H9 (cell line): ENCODE results near the gene RASGRP3. TPM values are rescaled to one million over a fixed set of nuclear protein-coding genes. Genes with fewer than 3 reads are reported as not detected.

Experiments
- DNase-seq: peaks from one replicate; pipeline ENCODE4 v3.0.0-alpha.2; 2017
- H2AFZ ChIP-seq: one replicate; pipeline ENCODE4 v1.6.1; 2013; ENCODE audit warnings: mild to moderate bottlenecking, low read length, control low read depth, moderate library complexity
- H2AK5ac ChIP-seq: 2 replicates; pipeline ENCODE4 v1.6.1; 2013; ENCODE audit warnings: low read length, control low read depth, mixed read lengths; ENCODE audit not compliant: insufficient read length
- H2BK120ac ChIP-seq: one replicate; pipeline ENCODE4 v1.6.1; 2013; ENCODE audit warnings: low read depth, mild to moderate bottlenecking, low read length, control low read depth, inconsistent platforms; ENCODE audit not compliant: poor library complexity, severe bottlenecking
- H2BK12ac ChIP-seq: 2 replicates; pipeline ENCODE4 v1.6.1; 2013; ENCODE audit warnings: low read length, control low read depth, mixed read lengths, low read depth; ENCODE audit not compliant: insufficient read length
- H2BK15ac ChIP-seq: 2 replicates; pipeline ENCODE4 v1.6.1; 2013; ENCODE audit warnings: low read depth, low read length, control low read depth
- H2BK20ac ChIP-seq: one replicate; pipeline ENCODE4 v1.6.1; 2013; ENCODE audit warnings: low read depth, mild to moderate bottlenecking, low read length, control low read depth, inconsistent platforms; ENCODE audit not compliant: poor library complexity, severe bottlenecking
- H2BK5ac ChIP-seq: 2 replicates; pipeline ENCODE4 v1.6.1; 2013; ENCODE audit warnings: low read length, control low read depth, mixed read lengths; ENCODE audit not compliant: insufficient read length
- H3K14ac ChIP-seq: 2 replicates; pipeline ENCODE4 v1.6.1; 2013; ENCODE audit warnings: low read length, control low read depth; ENCODE audit not compliant: insufficient read depth
- H3K18ac ChIP-seq: 2 replicates; pipeline ENCODE4 v1.6.1; 2013; ENCODE audit warnings: low read depth, mild to moderate bottlenecking, mixed read lengths, low read length, control low read depth; ENCODE audit not compliant: insufficient read length
- H3K23ac ChIP-seq: 2 replicates; pipeline ENCODE4 v1.6.1; 2013; ENCODE audit warnings: low read length, control low read depth, mixed read lengths, low read depth; ENCODE audit not compliant: insufficient read length
- H3K23me2 ChIP-seq: 2 replicates; pipeline ENCODE4 v1.6.1; 2013; ENCODE audit warnings: low read depth, mild to moderate bottlenecking, mixed read lengths, low read length, control low read depth; ENCODE audit not compliant: insufficient read length, poor library complexity, severe bottlenecking
- H3K27ac ChIP-seq: 2 replicates; pipeline ENCODE4 v1.5.1; 2013; ENCODE audit warnings: low read length, control low read depth, mixed read lengths, low read depth; ENCODE audit not compliant: insufficient read length
- H3K27me3 ChIP-seq: 2 replicates; pipeline ENCODE4 v1.6.1; 2013; ENCODE audit warnings: low read length, control low read depth, inconsistent platforms; ENCODE audit not compliant: insufficient read depth
- H3K4ac ChIP-seq: 2 replicates; pipeline ENCODE4 v1.6.1; 2013; ENCODE audit warnings: low read depth, mild to moderate bottlenecking, control low read depth, inconsistent platforms, low read length, moderate library complexity
- H3K4me1 ChIP-seq: 2 replicates; pipeline ENCODE4 v1.6.1; 2013; ENCODE audit warnings: low read length, control low read depth, inconsistent platforms; ENCODE audit not compliant: insufficient read depth
- H3K4me2 ChIP-seq: 2 replicates; pipeline ENCODE4 v1.6.1; 2013; ENCODE audit warnings: low read length, control low read depth, mixed read lengths; ENCODE audit not compliant: insufficient read length, insufficient read depth
- H3K56ac ChIP-seq: 2 replicates; pipeline ENCODE4 v1.6.1; 2013; ENCODE audit warnings: low read depth, mild to moderate bottlenecking, mixed read lengths, low read length, control low read depth; ENCODE audit not compliant: insufficient read length
- H3K79me1 ChIP-seq: 2 replicates; pipeline ENCODE4 v1.6.1; 2013; ENCODE audit warnings: low read depth, mild to moderate bottlenecking, moderate library complexity, low read length, control low read depth, inconsistent platforms; ENCODE audit not compliant: insufficient read depth, poor library complexity, severe bottlenecking
- H3K79me2 ChIP-seq: 2 replicates; pipeline ENCODE4 v1.6.1; 2013; ENCODE audit warnings: low read length, control low read depth, inconsistent platforms; ENCODE audit not compliant: insufficient read depth
- H3K9ac ChIP-seq: 2 replicates; pipeline ENCODE4 v1.6.1; 2013; ENCODE audit warnings: low read length, control low read depth, mixed read lengths; ENCODE audit not compliant: insufficient read length; ENCODE audit errors: extremely low read depth
- H3K9me3 ChIP-seq: one replicate; pipeline ENCODE4 v1.6.1; 2013; ENCODE audit warnings: low read depth, low read length, inconsistent platforms; ENCODE audit not compliant: control insufficient read depth
- H3T11ph ChIP-seq: one replicate; pipeline ENCODE4 v1.6.1; 2013; ENCODE audit warnings: mild to moderate bottlenecking, low read length, control low read depth, inconsistent platforms
- H4K20me1 ChIP-seq: one replicate; pipeline ENCODE4 v1.6.1; 2013; ENCODE audit not compliant: control insufficient read depth, insufficient read length, insufficient read depth
- H4K5ac ChIP-seq: 2 replicates; pipeline ENCODE4 v1.6.1; 2013; ENCODE audit warnings: low read depth, mild to moderate bottlenecking, mixed read lengths, low read length, control low read depth; ENCODE audit not compliant: insufficient read length
- H4K8ac ChIP-seq: replicated peaks from 2 replicates; pipeline ENCODE4 v1.6.1; 2013; ENCODE audit warnings: low read length, control low read depth, mixed read lengths, low read depth; ENCODE audit not compliant: insufficient read length
- H4K91ac ChIP-seq: 2 replicates; pipeline ENCODE4 v1.6.1; 2013; ENCODE audit warnings: low read depth, mild to moderate bottlenecking, moderate library complexity, mixed read lengths, low read length, control low read depth; ENCODE audit not compliant: insufficient read length
- H3K27ac Mint-ChIP-seq, 3 experiments: 2 replicates in 2 of 3; 3 replicates in 1 of 3; pipeline ENCODE4 v1.8.0; 2020 to 2021; ENCODE audit warnings: mixed read lengths in 3 of 3, mild to moderate bottlenecking in 1 of 3, moderate library complexity in 1 of 3
- H3K27me3 Mint-ChIP-seq: 2 replicates; pipeline ENCODE4 v1.8.0; 2021; ENCODE audit warnings: low read depth, mild to moderate bottlenecking, moderate library complexity, mixed read lengths
- H3K36me3 Mint-ChIP-seq, 3 experiments: 2 replicates in 2 of 3; 3 replicates in 1 of 3; pipeline ENCODE4 v1.8.0; 2020 to 2021; ENCODE audit warnings: low read depth in 3 of 3, mixed read lengths in 3 of 3; ENCODE audit not compliant: insufficient read depth in 1 of 3
- H3K4me1 Mint-ChIP-seq, 2 experiments: 2 replicates each; pipeline ENCODE4 v1.8.0; 2020; ENCODE audit warnings: mixed read lengths in 2 of 2
- H3K4me3 Mint-ChIP-seq, 2 experiments: 2 replicates in 1 of 2; 3 replicates in 1 of 2; pipeline ENCODE4 v1.8.0; 2020 to 2021; ENCODE audit warnings: mild to moderate bottlenecking in 2 of 2, mixed read lengths in 2 of 2, moderate library complexity in 1 of 2
- H3K9me3 Mint-ChIP-seq, 2 experiments: 2 replicates in 1 of 2; 3 replicates in 1 of 2; pipeline ENCODE4 v1.8.0; 2020; ENCODE audit warnings: mild to moderate bottlenecking in 2 of 2, mixed read lengths in 2 of 2, moderate library complexity in 1 of 2
- CTCF ChIP-seq: fragments of 200-600 bp; sonication (generic); conservative IDR thresholded peaks from 3 replicates; pipeline ENCODE4 v1.8.0; 2021; ENCODE audit warnings: antibody characterized with exemption, mild to moderate bottlenecking
- WGBS: extraction: QIAGEN DNeasy Blood & Tissue Kit; methylation state at CpG from one replicate; pipeline ENCODE4 v1.1.7; 2013; ENCODE audit warnings: missing lambda C conversion rate, low lambda C conversion rate, mixed read lengths; ENCODE audit not compliant: insufficient read length; ENCODE audit errors: extremely low coverage; 5-methylcytosine and 5-hydroxymethylcytosine counted together
- total RNA-seq: library from RNA; stranded (reverse); gene quantifications from 2 replicates; pipeline ENCODE4 v1.2.1, GENCODE V29; 2021

RASGRP3 gene
- total RNA-seq, 1 experiment from 2014 or later = not detected

DNA sequence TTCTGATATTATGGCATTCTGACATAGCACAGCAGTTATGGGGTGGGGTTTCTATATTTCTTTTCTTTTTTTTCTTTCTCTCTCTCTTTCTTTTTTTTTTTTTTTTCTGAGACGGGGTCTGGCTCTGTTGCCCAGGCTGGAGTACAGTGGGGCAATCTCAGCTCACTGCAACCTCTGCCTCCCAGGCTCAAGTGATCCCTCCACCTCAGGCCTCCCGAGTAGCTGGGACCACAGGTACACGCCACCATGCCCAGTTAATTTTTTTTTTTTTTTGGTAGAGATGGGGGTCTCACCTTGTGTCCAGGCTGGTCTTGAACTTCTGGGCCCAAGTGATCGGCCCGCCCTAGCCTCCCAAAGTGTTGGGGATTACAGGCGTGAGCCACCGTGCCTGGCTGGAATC is 130.2 kb downstream of the RASGRP3 start:
- Histone ChIP-seq H3K23me2 (no peaks in the 10 kb centered on the region), H3K9me3 (peaks cover 22% of the 10 kb centered on the region), H3K79me2 (no peaks in the 10 kb centered on the region; the same call in 1 of the 2 replicates), H3K27me3 (no peaks in the 10 kb centered on the region), H2BK15ac (no peak overlapping the region), H3K18ac (no peak overlapping the region), H3T11ph (no peak overlapping the region), H3K23ac (no peak overlapping the region), H4K91ac (no peak overlapping the region), H3K4me2 (peak overlapping the region; percentile 44), H3K4ac (no peak overlapping the region), H2AFZ (no peak overlapping the region), H3K27ac (peak overlapping the region; percentile 74), H4K20me1 (no peaks in the 10 kb centered on the region), H2BK5ac (no peak overlapping the region), H2AK5ac (no peak overlapping the region), H3K4me1 (peaks cover 8% of the 10 kb centered on the region; the same call in 1 of the 2 replicates), H3K56ac (no peak overlapping the region), H3K14ac (no peak overlapping the region), H4K5ac (no peak overlapping the region), H2BK120ac (no peak overlapping the region), H3K79me1 (no peaks in the 10 kb centered on the region), H2BK20ac (no peak overlapping the region), H4K8ac (no peak overlapping the region), H3K9ac (no peak overlapping the region), H2BK12ac (no peak overlapping the region)
- TF ChIP-seq CTCF = no peak
- Mint-ChIP-seq H3K27me3 (no peaks in the 10 kb centered on the region), H3K4me3 (no peak overlapping the region), H3K9me3 (peaks cover 25 to 31% of the 10 kb centered on the region in 2 experiments), H3K27ac (peak overlapping the region in 2 of 3 experiments; percentile 93 to 99; a peak in 4 of 7 replicates), H3K36me3 (peaks cover 29 to 47% (median 35%) of the 10 kb centered on the region in 3 experiments), H3K4me1 (peaks cover 60 to 64% of the 10 kb centered on the region in 2 experiments)
- no peak for DNase-seq
- no CpG with 5 or more reads among the region's 7 CpGs for WGBS
